ENCODE measurements around the gene KRTAP4-3.
A peak's percentile ranks its signal among the peaks of the same experiment; 100 is the strongest.
"Not testable (repeated sequence)": the region's sequence is repeated elsewhere in the genome, so short reads cannot be mapped to it uniquely, and the experiment has no call there.

The KRTAP4-3 gene

DNA sequence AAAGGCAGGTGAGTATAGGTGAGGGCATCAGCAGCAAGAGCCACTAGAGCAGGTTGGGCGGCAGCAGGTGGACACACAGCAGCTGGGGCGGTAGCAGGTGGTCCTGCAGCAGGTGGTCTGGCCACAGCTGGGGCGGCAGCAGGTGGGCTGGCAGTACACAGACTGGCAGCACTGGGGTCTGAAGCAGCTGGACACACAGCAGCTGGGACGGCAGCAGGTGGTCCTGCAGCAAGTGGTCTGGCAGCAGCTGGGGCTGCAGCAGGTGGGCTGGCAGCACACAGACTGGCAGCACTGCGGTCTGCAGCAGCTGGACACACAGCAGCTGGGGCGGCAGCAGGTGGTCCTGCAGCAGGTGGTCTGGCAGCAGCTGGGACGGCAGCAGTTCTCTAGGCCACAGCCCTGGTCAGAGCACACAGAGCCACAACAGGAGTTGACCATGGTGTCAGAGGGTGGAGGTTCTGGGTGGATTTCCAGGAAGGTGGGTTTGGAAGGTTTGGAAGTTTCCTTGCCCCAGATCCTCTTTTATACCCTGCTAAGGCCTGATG, 9.8 kb upstream of the KRTAP4-3 start, which contains the start of gene KRTAP4-2:
Gene KRTAP4-2, minus strand, starts transcription at position 495 of the 545 bp plus-strand sequence. Its CDS starts 57 bp downstream, at position 438.
- no peak for DNase-seq (ENCODE audit: low read depth)
- TF ChIP-seq, protein P1, sequence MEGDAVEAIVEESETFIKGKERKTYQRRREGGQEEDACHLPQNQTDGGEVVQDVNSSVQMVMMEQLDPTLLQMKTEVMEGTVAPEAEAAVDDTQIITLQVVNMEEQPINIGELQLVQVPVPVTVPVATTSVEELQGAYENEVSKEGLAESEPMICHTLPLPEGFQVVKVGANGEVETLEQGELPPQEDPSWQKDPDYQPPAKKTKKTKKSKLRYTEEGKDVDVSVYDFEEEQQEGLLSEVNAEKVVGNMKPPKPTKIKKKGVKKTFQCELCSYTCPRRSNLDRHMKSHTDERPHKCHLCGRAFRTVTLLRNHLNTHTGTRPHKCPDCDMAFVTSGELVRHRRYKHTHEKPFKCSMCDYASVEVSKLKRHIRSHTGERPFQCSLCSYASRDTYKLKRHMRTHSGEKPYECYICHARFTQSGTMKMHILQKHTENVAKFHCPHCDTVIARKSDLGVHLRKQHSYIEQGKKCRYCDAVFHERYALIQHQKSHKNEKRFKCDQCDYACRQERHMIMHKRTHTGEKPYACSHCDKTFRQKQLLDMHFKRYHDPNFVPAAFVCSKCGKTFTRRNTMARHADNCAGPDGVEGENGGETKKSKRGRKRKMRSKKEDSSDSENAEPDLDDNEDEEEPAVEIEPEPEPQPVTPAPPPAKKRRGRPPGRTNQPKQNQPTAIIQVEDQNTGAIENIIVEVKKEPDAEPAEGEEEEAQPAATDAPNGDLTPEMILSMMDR (conservative IDR thresholded peaks at IDR 0.05; ENCODE audit: low read depth, low read length): no peak
- no peak within 1 kb of the TSS for H3K4me3 ChIP-seq (ENCODE audit: low read depth, low read length)

- TF ChIP-seq, protein P1 (conservative IDR thresholded peaks at IDR 0.05; ENCODE audit: low read depth, low read length): no peak
- no peak for DNase-seq (ENCODE audit: low read depth)
- no peak overlapping the region for H3K4me3 ChIP-seq (ENCODE audit: low read depth, low read length)
Observed at GRCh38 chr17:41176744-41177387, 8.8 kb upstream of the KRTAP4-3 start.

GRCh38 chr17:41171886-41172285, 3.9 kb upstream of the KRTAP4-3 start:
- no peak overlapping the region for H3K4me3 ChIP-seq (ENCODE audit: low read depth, low read length)
- TF ChIP-seq, protein P1 (conservative IDR thresholded peaks at IDR 0.05; ENCODE audit: low read depth, low read length): no peak
- DNase-seq (ENCODE audit: low read depth): no peak

- H3K4me3 ChIP-seq (ENCODE audit: low read depth, low read length): no peak overlapping the region
- TF ChIP-seq, protein P1 (conservative IDR thresholded peaks at IDR 0.05; ENCODE audit: low read depth, low read length): no peak
- peak; percentile 17 for DNase-seq (ENCODE audit: low read depth)
Observed at GRCh38 chr17:41167561-41167960, 460 bp downstream of the KRTAP4-3 start.

- no peak for DNase-seq (ENCODE audit: low read depth)
- TF ChIP-seq, protein P1 (conservative IDR thresholded peaks at IDR 0.05; ENCODE audit: low read depth, low read length): no peak
- H3K4me3 ChIP-seq (ENCODE audit: low read depth, low read length): no peak overlapping the region
Observed at GRCh38 chr17:41163828-41164227, 4.2 kb downstream of the KRTAP4-3 start.

GRCh38 chr17:41160648-41161047, 7.4 kb downstream of the KRTAP4-3 start, which contains the start of gene KRTAP4-4:
Gene KRTAP4-4, minus strand, starts transcription at chr17:41160748. Its CDS starts 57 bp downstream, at chr17:41160691.
- no peak within 1 kb of the TSS for H3K4me3 ChIP-seq (ENCODE audit: low read depth, low read length)
- DNase-seq (ENCODE audit: low read depth): no peak
- TF ChIP-seq, protein P1 (conservative IDR thresholded peaks at IDR 0.05; ENCODE audit: low read depth, low read length): no peak

DNA sequence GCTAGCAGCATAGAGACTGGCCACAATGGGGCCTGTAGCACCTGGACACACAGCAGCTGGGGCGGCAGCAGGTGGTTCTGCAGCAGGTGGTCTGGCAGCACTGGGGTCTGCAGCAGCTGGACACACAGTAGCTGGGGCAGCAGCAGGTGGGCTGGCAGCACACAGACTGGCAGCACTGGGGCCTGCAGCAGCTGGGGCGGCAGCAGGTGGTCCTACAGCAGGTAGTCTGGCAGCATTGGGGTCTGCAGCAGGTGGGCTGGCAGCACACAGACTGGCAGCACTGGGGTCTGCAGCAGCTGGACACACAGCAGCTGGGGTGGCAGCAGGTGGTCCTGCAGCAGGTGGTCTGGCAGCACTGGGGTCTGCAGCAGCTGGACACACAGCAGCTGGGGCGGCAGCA, 7.8 kb downstream of the KRTAP4-3 start:
- DNase-seq (ENCODE audit: low read depth); H3K4me3 ChIP-seq (ENCODE audit: low read depth, low read length): not testable (repeated sequence)
